Body of pancreas (tissue), 4 donors: ENCODE results near the gene KIAA1614.

Source experiments
- CTCF ChIP-seq, 7 experiments: fragments of 450-650 bp in 4 of 7; fragments of 200-600 bp in 3 of 7; sonication (generic) in 3 of 7; IDR thresholded peaks; one replicate each; pipeline ENCODE4 v1.5.1; 2016 to 2019; ENCODE audit warnings: antibody characterized with exemption in 7 of 7
- POLR2A ChIP-seq, 3 donors: fragments of 450-650 bp; IDR thresholded peaks; one replicate each; pipeline ENCODE4 v1.6.1; 2016; ENCODE audit warnings: antibody characterized with exemption in 3 of 3, mild to moderate bottlenecking in 2 of 3

GRCh38 chr1:180923887-180924286, 11.2 kb downstream of the KIAA1614 start:
- TF ChIP-seq POLR2A (IDR thresholded peaks at IDR 0.05) (no peak), CTCF (IDR thresholded peaks at IDR 0.05) (no peak)
